Colonic mucosa (tissue), 4 donors: Measurements from ENCODE around the gene MEF2D. TPM values are rescaled to one million over a fixed set of nuclear protein-coding genes. Genes with fewer than 3 reads are reported as not detected.
A peak's percentile ranks its signal among the peaks of the same experiment; 100 is the strongest.

ENCODE experiments used
- DNase-seq: peaks from one replicate; pipeline ENCODE4 v3.0.0-alpha.2; 2020
- H3K27ac ChIP-seq: fragments of 200-600 bp; one replicate; pipeline ENCODE4 v1.8.0; 2021
- H3K27me3 ChIP-seq: fragments of 200-600 bp; one replicate; pipeline ENCODE4 v1.8.0; 2021
- H3K36me3 ChIP-seq: fragments of 200-600 bp; one replicate; pipeline ENCODE4 v1.8.0; 2021
- H3K4me1 ChIP-seq: fragments of 200-600 bp; one replicate; pipeline ENCODE4 v1.8.0; 2021; ENCODE audit warnings: mild to moderate bottlenecking
- H3K4me3 ChIP-seq: fragments of 200-600 bp; one replicate; pipeline ENCODE4 v1.8.0; 2021
- H3K9ac ChIP-seq, 2 donors: one replicate each; pipeline ENCODE4 v1.7.0; 2013; ENCODE audit warnings: control low read depth in 2 of 2, low read depth in 2 of 2, low read length in 2 of 2
- H3K9me3 ChIP-seq: fragments of 200-600 bp; one replicate; pipeline ENCODE4 v1.8.0; 2021
- CTCF ChIP-seq: fragments of 200-600 bp; IDR thresholded peaks from one replicate; pipeline ENCODE4 v1.8.0; 2022; ENCODE audit warnings: antibody characterized with exemption, mild to moderate bottlenecking
- intact Hi-C: fragments of 100-400 bp; cut with DNase I; formaldehyde crosslinking; loops from one replicate; pipeline ENCODE4 v1.14.1; 2022
- total RNA-seq, 2 donors: library from RNA; stranded (reverse); fragmentation: NEBNext Ultra II Directional in 1 of 2; extraction: Animal tissue kit (Norgen Biotek cat#: 25700) in 1 of 2; gene quantifications; one replicate each; pipeline ENCODE4 v1.2.1, GENCODE V29; 2021
- donor health status: healthy.
- donor health status: DM: no; HTN: no; CAD: no.
- donor health status: DM: no; HTN: no; CAD: no.

Gene MEF2D
- 10 to 100 TPM; 32.3 to 49.9 TPM for total RNA-seq

GRCh38 chr1:156500543-156500792 is at the start of gene MEF2D:
Gene MEF2D, minus strand, starts transcription at chr1:156500775. Its CDS starts 17,483 bp downstream, at chr1:156483292.
- Histone ChIP-seq H3K9me3 (no peaks in the 10 kb centered on the region), H3K4me1 (peaks cover 43% of the 10 kb centered on the region), H3K4me3 (peak within 1 kb of the TSS; percentile 97), H3K27me3 (no peaks in the 10 kb centered on the region), H3K36me3 (no peaks in the 10 kb centered on the region), H3K9ac (peak within 1 kb of the TSS; percentile 98 to 99), H3K27ac (peak within 1 kb of the TSS; percentile 100)
- no peak for DNase-seq
- intact Hi-C loops, result loop anchor here (2.0 kb wide), 1 partner anchor 44 kb away; no protein-coding TSS in a partner anchor
- TF ChIP-seq CTCF, result no peak

DNA sequence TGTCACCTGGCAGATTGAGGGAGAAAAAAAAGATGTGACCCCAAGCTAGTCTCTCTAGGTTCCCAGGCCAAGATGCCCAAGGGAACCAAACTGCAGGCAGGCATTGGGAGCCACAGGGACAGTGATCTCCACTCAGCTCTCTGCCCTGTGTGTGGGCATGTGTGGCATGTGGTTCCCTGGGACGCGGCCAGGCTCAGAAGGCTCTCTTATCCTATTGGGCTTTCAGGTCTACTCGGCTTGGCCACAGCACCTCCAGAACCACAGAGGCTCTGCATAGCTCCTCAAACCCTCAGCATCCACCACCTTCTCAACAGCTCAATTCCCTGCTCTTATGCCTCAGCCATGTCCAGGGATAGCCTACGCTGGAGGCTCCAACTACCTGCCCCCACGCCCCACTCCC is 49.8 kb upstream of the MEF2D start:
- intact Hi-C loops, result no loop called here
- no peak for TF ChIP-seq CTCF
- H3K36me3 ChIP-seq, result no peaks in the 10 kb centered on the region
- H3K4me1 ChIP-seq, result no peaks in the 10 kb centered on the region
- no peak overlapping the region for H3K9ac ChIP-seq
- no peak overlapping the region for H3K4me3 ChIP-seq
- DNase-seq, result no peak
- H3K27me3 ChIP-seq, result no peaks in the 10 kb centered on the region
- H3K27ac ChIP-seq, result no peak overlapping the region
- H3K9me3 ChIP-seq, result no peaks in the 10 kb centered on the region

DNA sequence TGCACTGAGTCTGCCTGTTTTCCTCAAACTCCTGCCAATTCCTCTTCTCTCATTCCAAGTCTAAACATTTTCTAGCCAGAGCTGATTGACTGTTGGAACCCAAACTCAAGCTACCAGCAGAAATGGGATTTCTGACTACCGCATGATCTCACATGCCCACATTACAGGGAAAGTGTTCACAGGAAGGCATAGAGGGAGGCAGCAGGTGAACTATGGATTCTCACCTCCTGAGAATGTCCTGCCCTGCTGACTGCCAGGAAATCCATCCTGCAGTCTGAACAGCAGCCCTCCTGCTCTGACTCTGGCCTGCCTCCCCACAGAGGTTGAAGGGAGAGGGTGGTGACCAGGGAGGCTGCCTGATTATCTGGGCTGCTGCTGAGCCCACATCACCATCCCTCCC is 49.3 kb upstream of the MEF2D start:
- H3K9me3 ChIP-seq, result no peaks in the 10 kb centered on the region
- H3K36me3 ChIP-seq, result no peaks in the 10 kb centered on the region
- no peaks in the 10 kb centered on the region for H3K4me1 ChIP-seq
- TF ChIP-seq CTCF, result no peak
- intact Hi-C loops, result no loop called here
- H3K27ac ChIP-seq, result no peak overlapping the region
- H3K4me3 ChIP-seq, result no peak overlapping the region
- DNase-seq, result no peak
- H3K27me3 ChIP-seq, result no peaks in the 10 kb centered on the region
- H3K9ac ChIP-seq, result no peak overlapping the region

GRCh38 chr1:156549390-156549789 is 48.8 kb upstream of the MEF2D start:
- intact Hi-C loops, result no loop called here
- no peak for TF ChIP-seq CTCF
- Histone ChIP-seq H3K4me1 (no peaks in the 10 kb centered on the region), H3K36me3 (no peaks in the 10 kb centered on the region), H3K4me3 (no peak overlapping the region), H3K27me3 (no peaks in the 10 kb centered on the region), H3K9ac (no peak overlapping the region), H3K27ac (no peak overlapping the region), H3K9me3 (no peaks in the 10 kb centered on the region)
- DNase-seq, result no peak

DNA sequence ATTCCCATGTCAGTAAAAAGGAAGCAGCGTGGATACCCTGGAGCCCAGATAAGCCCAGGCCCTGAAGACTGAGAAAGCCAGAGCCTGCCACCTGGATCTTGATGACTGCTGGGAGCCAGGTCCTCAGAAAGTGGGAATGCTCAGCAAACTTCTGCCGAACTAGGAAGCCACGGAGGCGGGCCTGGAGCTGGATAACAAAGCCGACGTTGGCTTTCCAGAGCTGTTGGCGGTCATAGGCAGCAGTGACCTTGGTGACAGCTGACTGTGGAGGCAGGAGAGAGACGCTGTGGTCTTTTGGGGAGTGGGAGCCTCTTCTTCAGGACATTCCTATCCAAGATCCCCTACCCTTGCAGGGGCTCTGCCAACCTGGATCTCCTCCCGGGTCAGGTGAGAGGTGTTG is 47.4 kb upstream of the MEF2D start:
- no peak overlapping the region for H3K4me3 ChIP-seq
- intact Hi-C loops, result no loop called here
- no peaks in the 10 kb centered on the region for H3K4me1 ChIP-seq
- no peaks in the 10 kb centered on the region for H3K9me3 ChIP-seq
- H3K9ac ChIP-seq, result no peak overlapping the region
- no peak for TF ChIP-seq CTCF
- no peak for DNase-seq
- no peaks in the 10 kb centered on the region for H3K27me3 ChIP-seq
- no peak overlapping the region for H3K27ac ChIP-seq
- H3K36me3 ChIP-seq, result no peaks in the 10 kb centered on the region

- no peaks in the 10 kb centered on the region for H3K36me3 ChIP-seq
- no peak for TF ChIP-seq CTCF
- H3K4me3 ChIP-seq, result no peak overlapping the region
- intact Hi-C loops, result no loop called here
- H3K27me3 ChIP-seq, result no peaks in the 10 kb centered on the region
- no peak overlapping the region for H3K27ac ChIP-seq
- no peaks in the 10 kb centered on the region for H3K9me3 ChIP-seq
- no peak for DNase-seq
- H3K9ac ChIP-seq, result no peak overlapping the region
- no peaks in the 10 kb centered on the region for H3K4me1 ChIP-seq
These were observed 46.9 kb upstream of the MEF2D start for GRCh38 chr1:156547434-156547833.
